Bronchus fibroblast of lung (primary cell): ENCODE measurements around the gene GPR18. TPM values are rescaled to one million over a fixed set of nuclear protein-coding genes. Genes with fewer than 3 reads are reported as not detected.

ENCODE experiments used
- total RNA-seq: library from RNA; depleted of rRNA; stranded (reverse); fragments of >200 nt; gene quantifications from 2 replicates; pipeline ENCODE4 v1.2.3, GENCODE V29; 2015

Gene GPR18
- not detected in 2 replicates for total RNA-seq

DNA sequence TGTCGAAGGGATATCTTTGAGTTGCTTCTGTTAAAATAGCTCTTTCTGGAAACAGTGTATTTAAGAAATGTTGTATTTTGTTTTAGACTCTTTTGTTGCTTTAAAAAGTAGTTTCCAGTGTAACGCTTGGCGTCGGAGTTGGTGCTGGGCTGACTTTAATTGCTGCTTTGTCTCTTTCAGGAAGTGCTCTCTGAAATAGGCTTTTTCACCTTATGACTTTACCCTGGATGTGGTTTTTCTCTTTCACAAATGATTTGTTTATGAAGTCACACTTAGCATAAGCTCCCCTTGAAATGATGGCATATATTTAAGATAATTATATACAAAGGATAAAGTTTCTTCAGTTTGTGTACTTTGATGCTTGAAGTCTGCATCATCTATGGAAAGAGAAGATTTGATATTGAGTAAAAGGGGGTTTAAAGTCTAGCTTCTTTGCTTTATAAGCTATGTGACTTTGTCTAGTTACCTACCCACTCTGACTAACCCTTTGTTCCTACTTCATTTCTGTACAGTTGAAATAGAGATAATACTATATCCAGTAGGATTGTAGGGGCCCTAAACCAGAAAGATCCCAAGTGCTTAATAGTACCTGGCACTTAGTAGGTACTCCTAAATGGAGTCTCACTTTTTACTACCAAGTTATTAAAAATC is at the start of gene GPR18:
GPR18 (minus strand) TSS at position 170 of the 651 bp plus-strand sequence. CDS start 2,507 bp downstream, outside the sequence.

GRCh38 chr13:99307247-99307646 is 49.1 kb upstream of the GPR18 start, which contains the start of gene GPR183:
Gene GPR183 (minus strand): TSS chr13:99307399. CDS start chr13:99296145, 11,254 bp downstream.

Other genes starting within 250 kb of the GPR18 start
- gene UBAC2, start 57.5 kb downstream of the GPR18 start, total RNA-seq, result 35.8 and 37.3 TPM in 2 replicates
- gene GPR183, start 49.0 kb upstream of the GPR18 start, total RNA-seq, result not detected in 2 replicates
- gene TM9SF2, start 243.1 kb upstream of the GPR18 start, total RNA-seq, result 64.2 and 75.3 TPM in 2 replicates